Stimulated activated CD4-positive, alpha-beta T cell treated with anti-CD3 and anti-CD28 coated beads, Interleukin-12 subunit alpha, Interleukin-12 subunit beta, amount 100 ng/mL, for 24 hours (primary cell): ENCODE measurements around the gene CCR2.
A peak's percentile ranks its signal among the peaks of the same experiment; 100 is the strongest.
"Not testable (repeated sequence)": the region's sequence is repeated elsewhere in the genome, so short reads cannot be mapped to it uniquely, and the experiment has no call there.

Experiments used
- DNase-seq, 2 experiments: peaks; one replicate each; pipeline ENCODE4 v3.0.0-alpha.2; 2020; ENCODE audit warnings: low read depth in 2 of 2

The CCR2 gene

GRCh38 chr3:46353647-46354410, at the start of gene CCR2:
Gene CCR2 (plus strand): TSS chr3:46354111. CDS start chr3:46357528, 3,417 bp downstream.
- peak in 1 of 2 experiments; percentile 25 for DNase-seq

GRCh38 chr3:46304739-46305138, 49.2 kb upstream of the CCR2 start:
- DNase-seq: no peak

GRCh38 chr3:46312991-46313390, 40.9 kb upstream of the CCR2 start:
- DNase-seq: no peak

- DNase-seq: no peak
Measured at GRCh38 chr3:46314517-46314916, 39.4 kb upstream of the CCR2 start.

GRCh38 chr3:46316206-46316605, 37.7 kb upstream of the CCR2 start:
- DNase-seq: no peak

GRCh38 chr3:46318207-46318927, 35.5 kb upstream of the CCR2 start:
- no peak for DNase-seq

GRCh38 chr3:46321461-46322104, 32.3 kb upstream of the CCR2 start:
- no peak for DNase-seq

- no peak for DNase-seq
Measured at GRCh38 chr3:46324036-46324435, 29.9 kb upstream of the CCR2 start.

- no peak for DNase-seq
Measured at GRCh38 chr3:46325645-46326300, 28.1 kb upstream of the CCR2 start.

GRCh38 chr3:46330676-46331075, 23.2 kb upstream of the CCR2 start:
- not testable (repeated sequence) for DNase-seq

GRCh38 chr3:46334741-46335478, 19.0 kb upstream of the CCR2 start:
- no peak for DNase-seq

- no peak for DNase-seq
Measured at GRCh38 chr3:46335541-46335940, 18.4 kb upstream of the CCR2 start.

GRCh38 chr3:46337911-46338310, 16.0 kb upstream of the CCR2 start:
- DNase-seq: no peak

- DNase-seq: no peak
Measured at GRCh38 chr3:46338840-46339239, 15.1 kb upstream of the CCR2 start.

- no peak for DNase-seq
Measured at GRCh38 chr3:46344476-46344875, 9.4 kb upstream of the CCR2 start.

- no peak for DNase-seq
Measured at GRCh38 chr3:46348823-46349482, 5.0 kb upstream of the CCR2 start.

- no peak for DNase-seq
Measured at GRCh38 chr3:46349484-46350261, 4.2 kb upstream of the CCR2 start.

- DNase-seq: no peak
Measured at GRCh38 chr3:46350262-46350565, 3.7 kb upstream of the CCR2 start.

GRCh38 chr3:46351646-46352045, 2.3 kb upstream of the CCR2 start:
- DNase-seq: no peak

GRCh38 chr3:46353090-46353489, 821 bp upstream of the CCR2 start:
- no peak for DNase-seq
